Gastrocnemius medialis (tissue), 4 donors: ENCODE results near the gene BEND3. TPM values are rescaled to one million over a fixed set of nuclear protein-coding genes. Genes with fewer than 3 reads are reported as not detected.

Experiments
- ATAC-seq, 2 donors: fragments of 150-250 bp; one replicate each; pipeline ENCODE4 v1.9.1; 2016
- DNase-seq, 2 donors: peaks; one replicate each; pipeline ENCODE4 v3.0.0-alpha.2; 2019
- H3K27ac ChIP-seq, 4 donors: fragments of 200-600 bp; sonication (generic); 1 replicate in 1 of 4; 2 replicates in 3 of 4; pipeline ENCODE4 v1.5.1; 2016 to 2018; ENCODE audit warnings: mild to moderate bottlenecking in 2 of 4, moderate library complexity in 1 of 4
- H3K27me3 ChIP-seq, 3 donors: fragments of 200-600 bp; sonication (generic) in 2 of 3; 1 replicate in 1 of 3; 2 replicates in 2 of 3; pipeline versions ENCODE4 v1.5.1 to v1.6.0; 2016 to 2019; ENCODE audit warnings: mild to moderate bottlenecking in 1 of 3, moderate library complexity in 1 of 3
- H3K36me3 ChIP-seq, 2 donors: fragments of 200-600 bp; sonication (generic) in 1 of 2; one replicate each; pipeline ENCODE4 v1.5.1; 2017 to 2018
- H3K4me1 ChIP-seq, 2 donors: fragments of 200-600 bp; sonication (generic) in 1 of 2; one replicate each; pipeline ENCODE4 v1.5.1; 2016 to 2017; ENCODE audit warnings: mild to moderate bottlenecking in 2 of 2
- H3K4me3 ChIP-seq, 4 donors: fragments of 200-600 bp; sonication (generic) in 3 of 4; 1 replicate in 1 of 4; 2 replicates in 3 of 4; pipeline ENCODE4 v1.5.1; 2016 to 2019; ENCODE audit warnings: mild to moderate bottlenecking in 2 of 4
- H3K9me3 ChIP-seq, 3 donors: fragments of 200-600 bp; sonication (generic) in 2 of 3; 1 replicate in 1 of 3; 2 replicates in 2 of 3; pipeline ENCODE4 v1.5.1; 2016 to 2019
- CTCF ChIP-seq, 5 experiments: fragments of 450-650 bp in 3 of 5; fragments of 200-600 bp in 2 of 5; sonication (generic) in 2 of 5; IDR thresholded peaks in 4 of 5; conservative IDR thresholded peaks in 1 of 5; 1 replicate in 4 of 5; 2 replicates in 1 of 5; pipeline ENCODE4 v1.5.1; 2016 to 2019; ENCODE audit warnings: antibody characterized with exemption in 5 of 5, mild to moderate bottlenecking in 3 of 5, moderate library complexity in 3 of 5
- POLR2A ChIP-seq, 2 donors: fragments of 450-650 bp; IDR thresholded peaks; one replicate each; pipeline ENCODE4 v1.6.1; 2017; ENCODE audit warnings: antibody characterized with exemption in 2 of 2, mild to moderate bottlenecking in 2 of 2, moderate library complexity in 2 of 2
- in situ Hi-C, 4 donors: fragments of 200-750 bp; cut with MboI; loops; one replicate each; pipeline versions ENCODE4 v1.15.0 to v1.8.0; 2017; ENCODE audit warnings: low sequenced_read_pairs in 4 of 4
- intact Hi-C: fragments of 100-400 bp; cut with DNase I; formaldehyde crosslinking; loops from one replicate; pipeline ENCODE4 v1.15.1; 2023; ENCODE audit warnings: low total_unique reads
- total RNA-seq, 4 donors: library from RNA; depleted of rRNA; stranded (reverse); fragments of >200 nt; gene quantifications; one replicate each; pipeline versions ENCODE4 v1.1.0 to v1.2.3, GENCODE V29; 2016

The BEND3 gene
- total RNA-seq, 4 donors from 2014 or later = 1.5 to 1.9 (median 1.7) TPM

- H3K27ac ChIP-seq = no peak overlapping the region
- H3K9me3 ChIP-seq = no peaks in the 10 kb centered on the region
- TF ChIP-seq POLR2A (IDR thresholded peaks at IDR 0.05) (no peak), CTCF (IDR thresholded peaks at IDR 0.05 in 4 of 5, conservative IDR thresholded peaks at IDR 0.05 in 1 of 5) (no peak)
- DNase-seq (no peak), ATAC-seq (no peak)
- H3K27me3 ChIP-seq = no peaks in the 10 kb centered on the region
- intact Hi-C loops (no loop called here), in situ Hi-C loops (no loop called here)
- no peak overlapping the region for H3K4me3 ChIP-seq
- H3K4me1 ChIP-seq = peaks cover 0 to 6% of the 10 kb centered on the region in 2 donors
- peaks cover 0 to 5% of the 10 kb centered on the region in 2 donors for H3K36me3 ChIP-seq
These were observed 48.3 kb downstream of the BEND3 start for GRCh38 chr6:107066697-107067659.

GRCh38 chr6:107064579-107065065 is 50.7 kb downstream of the BEND3 start:
- no peak for TF ChIP-seq CTCF (IDR thresholded peaks at IDR 0.05 in 4 of 5, conservative IDR thresholded peaks at IDR 0.05 in 1 of 5)
- no peak for TF ChIP-seq POLR2A (IDR thresholded peaks at IDR 0.05)
- DNase-seq (no peak), ATAC-seq (no peak)
- intact Hi-C loops (no loop called here), in situ Hi-C loops (no loop called here)
- Histone ChIP-seq H3K27ac (no peak overlapping the region), H3K4me3 (no peak overlapping the region), H3K9me3 (no peaks in the 10 kb centered on the region), H3K36me3 (no peaks in the 10 kb centered on the region), H3K4me1 (peaks cover 0 to 6% of the 10 kb centered on the region in 2 donors), H3K27me3 (no peaks in the 10 kb centered on the region)

- intact Hi-C loops (no loop called here), in situ Hi-C loops (no loop called here)
- DNase-seq (no peak), ATAC-seq (no peak)
- TF ChIP-seq POLR2A (IDR thresholded peaks at IDR 0.05) (no peak), CTCF (IDR thresholded peaks at IDR 0.05 in 4 of 5, conservative IDR thresholded peaks at IDR 0.05 in 1 of 5) (no peak)
- Histone ChIP-seq H3K27ac (no peak overlapping the region), H3K4me1 (peaks cover 0 to 6% of the 10 kb centered on the region in 2 donors), H3K9me3 (no peaks in the 10 kb centered on the region), H3K4me3 (no peak overlapping the region), H3K27me3 (no peaks in the 10 kb centered on the region), H3K36me3 (no peaks in the 10 kb centered on the region)
These were observed 52.6 kb downstream of the BEND3 start for GRCh38 chr6:107062691-107063090.

GRCh38 chr6:107061125-107062020 is 53.9 kb downstream of the BEND3 start:
- DNase-seq = no peak
- no peak for ATAC-seq
- Histone ChIP-seq H3K4me1 (peaks cover 0 to 6% of the 10 kb centered on the region in 2 donors), H3K9me3 (no peaks in the 10 kb centered on the region), H3K36me3 (no peaks in the 10 kb centered on the region), H3K4me3 (no peak overlapping the region), H3K27me3 (no peaks in the 10 kb centered on the region), H3K27ac (no peak overlapping the region)
- in situ Hi-C loops = no loop called here
- intact Hi-C loops = no loop called here
- TF ChIP-seq POLR2A (IDR thresholded peaks at IDR 0.05) (no peak), CTCF (IDR thresholded peaks at IDR 0.05 in 4 of 5, conservative IDR thresholded peaks at IDR 0.05 in 1 of 5) (no peak)
